Measurements from ENCODE around the gene DSCAM.
"Not testable (repeated sequence)": the region's sequence is repeated elsewhere in the genome, so short reads cannot be mapped to it uniquely, and the experiment has no call there.

Gene DSCAM

DNA sequence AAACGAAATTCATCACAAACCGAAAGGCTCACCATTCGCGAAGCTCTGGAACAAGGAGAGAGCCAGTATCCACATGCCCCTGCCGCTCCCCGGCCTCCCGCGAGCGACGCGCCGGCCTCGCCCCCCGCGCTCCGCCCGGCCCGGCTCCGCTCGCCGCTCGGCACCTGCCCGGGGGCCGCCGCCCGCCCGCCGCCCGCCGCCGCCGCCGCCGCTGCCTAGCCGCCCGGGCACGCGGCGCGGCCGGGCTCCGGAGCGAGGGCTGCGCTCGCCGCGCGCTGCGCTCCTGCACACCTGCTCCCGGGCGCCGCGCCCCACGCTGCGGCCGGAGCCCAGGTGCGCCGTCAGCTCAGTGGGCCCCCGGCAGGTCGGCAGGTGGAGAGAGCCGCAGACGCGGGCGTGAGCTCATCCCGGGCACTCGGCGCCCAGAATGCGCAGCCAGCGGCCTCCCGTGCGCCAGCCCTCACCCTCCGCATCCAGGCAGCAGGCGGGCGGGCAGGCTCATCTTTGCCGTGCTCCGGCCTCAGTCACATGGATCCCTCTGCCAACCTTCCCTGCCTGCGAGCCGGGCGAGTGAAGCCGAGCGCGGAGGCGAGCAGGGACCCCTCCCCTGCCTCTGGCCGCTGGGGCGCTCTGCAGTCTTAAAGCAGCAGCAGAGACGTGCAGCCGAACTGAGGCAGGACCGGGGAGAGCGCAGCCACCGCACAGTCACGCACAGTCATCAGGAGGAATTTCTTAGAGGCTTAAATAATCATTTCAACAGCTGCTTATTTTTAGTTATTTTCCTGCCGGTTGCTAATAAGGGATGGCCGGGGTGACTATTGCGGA lies at the start of gene DSCAM:
Gene DSCAM, minus strand, starts transcription at position 572 of the 825 bp plus-strand sequence. Its CDS starts 497 bp downstream, at position 75.
- DNase-seq, result peak; percentile 85

DNA sequence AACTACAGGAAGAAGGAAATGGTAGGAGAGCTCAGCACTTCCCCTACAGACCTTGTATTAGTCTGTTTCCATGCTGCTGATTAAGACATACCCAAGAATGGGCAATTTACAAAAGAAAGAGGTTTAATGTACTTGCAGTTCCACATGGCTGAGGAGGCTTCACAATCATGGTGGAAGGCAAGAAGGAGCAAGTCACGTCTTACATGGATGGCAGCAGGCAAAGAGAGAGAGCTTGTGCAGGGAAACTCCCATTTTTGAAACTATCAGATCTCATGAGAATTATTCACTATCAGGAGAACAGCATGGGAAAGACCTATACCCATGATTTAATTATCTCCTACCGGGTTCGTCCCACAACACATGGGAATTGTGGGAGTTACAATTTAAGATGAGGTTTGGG lies 48.7 kb upstream of the DSCAM start:
- DNase-seq, result not testable (repeated sequence)

GRCh38 chr21:40886931-40887330 lies 40.0 kb upstream of the DSCAM start:
- DNase-seq, result no peak

DNA sequence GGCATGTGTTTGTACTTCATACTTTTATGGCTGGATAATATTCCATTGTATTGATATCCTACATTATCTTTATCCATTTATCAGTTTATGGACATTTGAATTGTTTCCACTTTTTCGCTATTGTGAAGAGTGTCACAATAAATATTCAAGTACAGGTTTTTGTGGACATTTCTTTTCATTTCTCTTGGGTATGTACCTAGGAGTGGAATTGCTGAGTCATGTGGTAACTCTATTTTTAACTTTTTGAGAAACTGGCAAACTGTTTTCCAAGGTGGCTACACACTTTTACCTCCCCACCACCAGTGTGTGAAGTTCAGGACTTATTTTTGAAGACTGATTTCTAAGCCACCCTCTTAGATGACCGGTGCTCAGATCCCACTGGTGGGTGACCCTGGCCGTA lies 39.0 kb upstream of the DSCAM start:
- DNase-seq, result no peak

GRCh38 chr21:40882192-40882915 lies 35.4 kb upstream of the DSCAM start:
- no peak for DNase-seq

DNA sequence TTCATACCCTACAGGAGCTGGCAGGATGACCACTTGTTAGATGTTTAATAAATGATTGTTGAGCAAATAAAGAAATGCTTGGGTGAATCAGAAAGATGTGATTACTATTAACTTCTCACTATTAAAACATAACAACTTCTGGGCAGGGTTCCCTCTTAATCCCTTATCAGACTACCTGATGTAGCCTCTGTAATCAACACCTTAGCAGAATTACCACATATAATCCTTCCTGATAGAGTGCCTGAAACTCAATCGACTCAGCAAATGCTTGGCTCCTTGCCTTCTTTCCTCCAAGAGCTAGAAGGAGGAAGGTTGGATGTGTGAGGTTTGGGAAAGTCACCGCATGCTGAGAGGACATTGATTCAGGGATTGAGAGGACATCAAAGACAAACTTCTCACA lies 34.8 kb upstream of the DSCAM start:
- no peak for DNase-seq

DNA sequence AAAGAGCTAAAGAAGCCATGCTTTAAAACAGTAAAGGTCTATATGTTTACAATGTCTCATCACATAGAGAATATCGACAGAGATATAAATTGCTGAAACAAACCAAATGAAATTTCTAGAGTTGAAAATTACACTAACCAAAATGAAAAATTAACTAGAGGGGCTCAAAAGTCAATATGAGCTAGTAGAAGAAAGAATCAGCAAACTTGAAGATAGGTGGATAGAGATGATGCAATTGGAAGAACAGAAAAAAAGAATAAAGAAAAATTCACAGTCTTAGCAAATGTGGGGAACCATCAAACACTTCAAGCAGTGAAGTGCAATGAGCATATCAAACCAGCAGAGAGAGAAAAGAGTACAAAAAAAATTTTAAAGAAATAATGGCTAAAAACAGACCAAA lies 24.1 kb upstream of the DSCAM start:
- no peak for DNase-seq

DNA sequence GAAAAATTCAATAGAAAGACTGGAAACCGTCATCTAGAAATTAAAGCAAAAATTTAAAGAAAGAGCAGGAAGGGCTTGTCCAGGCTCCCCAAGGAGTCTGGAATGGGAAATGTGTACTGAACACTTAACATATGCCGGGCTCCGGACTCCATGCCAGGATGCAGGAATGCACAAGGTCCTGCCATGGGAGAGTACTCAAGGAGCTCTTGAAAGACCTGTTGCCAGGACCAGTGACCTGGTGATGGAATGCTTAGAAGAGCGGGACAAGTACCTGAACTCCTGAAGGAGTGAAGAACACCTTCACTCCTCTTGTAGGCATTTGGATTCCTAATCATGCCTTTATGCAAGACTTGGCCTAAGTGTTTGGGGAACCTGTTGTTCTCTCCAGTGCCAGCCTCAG lies 16.9 kb upstream of the DSCAM start:
- DNase-seq, result no peak

DNA sequence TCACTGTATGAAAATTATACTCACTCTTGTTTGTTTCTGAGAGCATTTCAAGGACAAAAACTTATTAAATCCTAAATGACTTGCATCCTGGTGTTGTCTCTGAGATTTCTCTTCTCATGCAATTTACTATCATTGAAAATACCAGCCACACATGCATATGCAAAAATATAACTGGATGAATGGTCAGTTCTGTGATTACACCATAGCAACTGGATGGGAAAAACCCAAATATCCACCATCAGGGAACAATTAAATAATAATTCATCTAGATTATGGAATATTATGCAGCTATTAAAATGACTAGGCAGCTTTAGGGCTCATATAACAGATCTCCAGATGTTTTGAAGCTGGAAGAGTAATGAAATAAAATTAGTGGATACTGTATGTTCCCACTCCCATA lies 11.6 kb upstream of the DSCAM start:
- no peak for DNase-seq

DNA sequence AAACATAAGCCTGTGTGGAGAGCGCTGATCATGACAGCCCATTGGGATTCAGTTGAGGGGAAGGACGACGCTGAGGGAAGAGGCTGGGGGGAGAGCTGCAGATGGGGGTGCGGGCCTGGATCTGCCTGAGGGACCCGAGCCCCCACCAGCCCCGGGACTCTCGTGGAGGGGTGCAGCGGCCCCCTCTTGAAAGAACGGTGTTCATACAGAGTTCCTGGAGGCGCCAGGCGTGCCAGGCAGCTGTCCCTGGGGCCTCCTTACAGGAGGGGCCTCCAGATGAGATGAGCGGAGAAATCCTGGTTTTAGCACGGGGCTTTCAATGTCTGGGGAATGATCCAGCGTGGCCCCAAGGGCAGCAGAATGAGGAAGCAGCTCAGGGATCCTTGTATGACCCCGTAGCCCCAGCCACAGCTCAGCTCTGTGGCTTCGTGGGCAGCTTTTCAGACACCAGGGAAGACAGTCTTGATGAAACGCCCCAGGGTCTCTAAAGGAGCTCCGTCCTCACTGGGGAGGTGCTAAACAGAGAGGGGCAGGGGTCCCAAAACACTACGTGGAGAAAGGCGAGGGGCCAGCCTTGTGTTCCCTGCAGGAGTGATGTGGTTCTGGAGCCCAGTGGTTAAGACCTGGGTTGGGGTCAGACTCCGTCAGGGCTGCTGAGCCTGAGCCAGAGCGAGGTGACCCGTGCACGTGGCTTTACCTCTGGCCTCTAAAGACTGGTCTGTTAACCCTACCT lies 7.2 kb upstream of the DSCAM start:
- no peak for DNase-seq

DNA sequence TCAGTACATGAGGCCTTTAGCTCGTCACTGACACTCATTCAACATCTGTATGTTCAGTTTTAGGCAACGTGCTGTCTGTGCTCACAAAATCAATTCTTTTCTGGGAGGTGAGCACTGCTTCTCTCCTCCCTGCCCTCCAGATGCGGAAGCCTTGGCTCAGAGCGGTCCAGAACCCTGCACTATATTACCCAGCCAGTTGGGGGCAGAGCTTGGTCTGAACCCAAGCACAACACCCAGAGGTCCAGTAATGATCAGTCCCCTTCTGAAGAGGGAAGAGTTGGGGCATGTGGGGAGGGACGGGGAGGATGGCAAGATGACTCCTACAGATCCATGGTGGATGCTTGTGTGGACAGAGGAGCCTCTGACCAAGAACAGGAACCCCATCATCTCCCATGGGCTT lies 5.6 kb upstream of the DSCAM start:
- DNase-seq, result no peak

- DNase-seq, result no peak
These were observed 4.8 kb upstream of the DSCAM start for GRCh38 chr21:40851749-40852148.

DNA sequence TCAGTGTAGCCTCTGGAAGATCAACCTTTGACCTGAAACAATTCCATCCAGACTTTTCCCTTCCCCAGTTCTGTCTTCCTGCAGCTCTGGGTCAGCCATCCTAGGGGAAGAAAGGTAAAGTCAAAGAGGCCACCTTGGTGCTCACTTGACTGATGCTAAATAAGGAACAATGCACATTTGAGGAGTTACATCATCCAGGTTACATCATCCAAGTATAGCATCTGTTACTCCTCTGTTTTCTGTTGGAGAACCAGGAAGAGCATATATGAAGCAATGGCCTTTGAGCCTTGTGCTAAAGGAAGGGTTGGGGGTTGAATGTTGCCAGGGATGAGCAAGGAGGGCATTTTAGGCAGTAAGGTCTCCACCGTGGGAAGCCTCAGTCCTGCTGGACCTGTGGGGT lies 3.1 kb upstream of the DSCAM start:
- DNase-seq, result no peak

DNA sequence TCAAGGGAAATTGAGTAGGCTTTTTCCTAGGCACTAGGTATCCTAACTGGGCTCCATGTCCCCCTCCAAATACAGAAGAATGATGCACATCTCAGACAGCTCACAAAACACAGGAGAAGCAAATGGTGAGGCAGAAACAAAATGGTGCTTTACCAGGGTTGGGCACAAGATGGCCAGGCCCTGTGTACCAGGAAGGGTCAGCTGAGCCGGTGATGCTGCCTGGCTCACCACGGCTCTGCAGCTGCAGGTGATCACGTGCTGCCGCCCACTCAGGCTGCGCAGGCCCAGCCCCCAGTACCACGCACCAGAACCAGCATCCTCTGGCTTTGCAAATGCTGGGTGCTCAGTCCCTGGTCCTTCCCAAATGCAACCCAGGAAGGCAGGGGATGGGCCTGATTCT lies 993 bp upstream of the DSCAM start:
- DNase-seq, result peak; percentile 37

DNA sequence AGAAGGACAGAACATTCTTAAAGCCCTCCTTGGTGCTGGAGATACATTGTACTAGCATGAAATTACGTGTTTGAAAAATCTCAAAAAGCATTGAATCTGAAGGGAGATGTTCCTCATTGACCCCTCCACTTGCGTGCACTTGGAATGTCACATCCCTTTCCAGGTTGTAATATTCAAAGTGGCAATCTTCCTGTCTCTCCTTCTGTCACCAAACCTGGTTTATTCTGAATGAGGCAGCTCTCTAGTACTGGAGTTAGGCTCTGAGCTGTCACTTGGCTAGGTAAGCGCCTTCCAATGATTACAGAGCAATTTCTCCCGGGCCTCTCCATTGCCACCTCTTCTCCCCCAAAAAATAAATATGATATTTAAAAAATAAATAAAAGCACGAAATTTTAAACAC lies 855 bp downstream of the DSCAM start:
- peak; percentile 53 for DNase-seq

DNA sequence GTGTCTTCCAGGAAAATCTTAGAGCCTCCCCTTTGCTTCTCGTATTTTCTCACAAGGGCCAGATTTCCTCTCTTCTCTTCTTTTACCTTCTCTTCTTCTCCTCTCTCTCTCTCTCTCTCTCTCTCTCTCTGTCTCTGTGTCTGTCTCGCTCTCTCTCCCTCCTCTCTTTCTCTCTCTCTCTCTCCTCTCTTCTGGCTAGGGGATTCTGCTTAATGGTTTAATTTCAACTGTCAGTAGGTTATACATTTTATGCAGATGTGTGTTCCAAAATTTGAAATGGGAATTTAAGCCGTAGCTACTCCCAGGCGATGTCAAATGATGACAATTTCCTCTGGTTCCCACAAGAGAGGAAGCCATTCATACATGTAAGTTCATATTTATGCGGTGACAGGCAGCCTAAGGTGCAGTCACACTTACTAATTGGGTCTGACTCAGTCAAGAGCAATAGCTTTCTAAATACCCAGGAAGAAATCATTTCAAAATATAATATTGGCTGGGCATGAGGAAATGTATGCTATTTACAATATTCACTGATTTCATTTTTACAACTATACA lies 1.4 kb downstream of the DSCAM start:
- no peak for DNase-seq

- DNase-seq, result no peak
These were observed 2.0 kb downstream of the DSCAM start for GRCh38 chr21:40844935-40845334.

DNA sequence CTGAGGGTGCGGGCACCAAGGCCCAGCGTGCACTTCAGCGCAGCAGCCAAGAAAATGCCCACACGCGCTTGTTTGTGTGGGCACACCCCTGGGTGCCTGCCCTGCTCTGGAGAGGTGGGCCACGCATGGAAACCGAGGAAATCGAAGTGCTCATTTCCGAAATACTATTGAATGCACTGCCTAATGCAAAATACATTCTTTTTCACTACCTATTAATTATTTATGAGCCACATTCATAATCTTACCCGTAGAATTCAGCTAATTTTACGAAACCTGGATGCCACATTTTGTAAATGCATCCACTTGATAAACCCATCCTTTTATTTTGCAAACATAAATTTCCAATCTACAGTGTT lies 4.8 kb downstream of the DSCAM start:
- DNase-seq, result no peak

GRCh38 chr21:40841524-40842196 lies 5.3 kb downstream of the DSCAM start:
- peak; percentile 93 for DNase-seq

DNA sequence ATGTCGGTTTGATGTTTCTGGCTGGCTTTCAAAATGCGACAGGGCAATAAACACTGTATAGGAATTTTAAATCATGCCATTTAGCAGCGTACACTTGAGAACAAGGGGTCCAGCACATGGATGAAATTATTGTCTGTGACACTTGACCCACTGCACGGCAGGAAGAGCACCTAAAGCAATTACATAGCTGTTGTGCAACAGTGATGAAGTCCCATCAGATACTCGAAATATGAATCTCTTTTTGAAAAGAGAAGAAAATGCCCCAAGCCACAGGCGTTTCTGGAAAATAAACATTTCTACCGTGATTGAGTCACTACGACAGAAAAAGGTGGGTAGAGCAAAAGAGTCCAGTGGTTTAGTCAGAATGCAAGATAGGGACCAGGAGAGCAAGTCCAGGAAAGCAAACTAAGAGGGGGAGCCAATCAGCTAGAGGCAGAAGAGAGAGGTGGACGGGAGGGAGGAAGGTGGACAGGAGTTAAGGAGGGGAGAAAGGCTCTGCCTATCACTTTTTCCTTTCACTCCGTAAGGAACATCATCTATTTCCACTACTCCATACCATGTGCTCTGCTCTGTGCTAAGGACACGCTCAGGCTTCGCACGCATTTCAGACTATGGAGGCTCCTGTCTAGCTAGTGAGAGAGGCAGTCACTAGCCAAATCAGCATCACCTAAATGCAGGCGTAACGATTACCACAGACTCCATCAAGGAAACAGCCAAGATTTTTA lies 6.4 kb downstream of the DSCAM start:
- peak; percentile 52 for DNase-seq

DNA sequence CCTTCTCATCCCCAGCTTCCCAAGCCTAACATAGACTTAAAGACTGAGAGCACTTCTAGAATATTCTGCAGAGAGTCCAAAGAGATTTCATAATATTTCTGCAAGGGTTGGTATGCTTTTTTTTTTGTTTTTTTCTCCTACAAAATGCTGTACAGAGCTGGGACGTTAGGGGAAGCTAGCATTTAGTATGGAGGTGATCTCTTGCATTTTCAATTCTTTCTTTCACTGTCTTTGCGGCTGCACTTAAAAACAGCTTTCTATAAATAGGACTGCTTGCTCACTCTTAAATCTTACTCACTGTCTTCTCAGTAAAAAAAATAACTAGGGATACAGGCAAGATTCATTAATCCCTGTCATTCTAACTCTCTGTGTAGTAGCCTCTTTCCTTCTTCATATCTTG lies 7.4 kb downstream of the DSCAM start:
- no peak for DNase-seq

- DNase-seq, result no peak
These were observed 9.5 kb downstream of the DSCAM start for GRCh38 chr21:40837456-40837855.

All from eye (tissue), 1 donor.